ENCODE data around the gene BBS4.

Gene BBS4

DNA sequence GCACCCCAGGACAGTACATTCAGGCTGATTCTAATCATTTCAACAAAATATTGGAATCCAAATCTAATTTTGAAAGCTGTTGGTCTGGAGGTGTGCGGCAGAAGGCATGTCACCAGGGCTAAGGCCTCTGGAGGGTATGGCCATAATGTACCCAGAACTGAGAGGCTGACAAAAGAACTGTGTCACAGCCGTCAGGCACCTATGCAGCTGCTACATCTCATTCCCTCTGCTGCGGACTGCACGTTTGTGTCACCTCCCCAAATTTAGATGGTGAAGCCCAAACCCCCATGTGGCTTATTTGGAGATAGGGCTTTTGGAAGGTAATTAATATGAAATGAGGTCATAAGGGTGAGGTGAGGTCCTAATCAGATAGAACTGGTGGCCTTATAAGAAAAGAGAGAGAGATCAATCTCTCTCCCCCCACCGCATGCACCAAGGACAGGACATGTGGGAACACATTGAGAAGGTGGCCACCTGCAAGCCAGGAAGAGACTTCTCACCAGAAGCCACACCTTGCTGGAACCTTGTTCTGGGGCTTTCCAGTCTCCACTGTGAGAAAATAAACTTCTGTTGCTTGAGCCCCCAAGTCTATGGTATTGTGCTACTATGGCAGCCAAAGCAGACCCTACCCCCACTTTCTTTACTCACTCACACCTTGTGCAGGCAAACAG lies 74.7 kb downstream of the BBS4 start:
- peaks cover 6% of the 10 kb centered on the region for H3K4me1 Mint-ChIP-seq
- DNase-seq (ENCODE audit: low spot score in 2 of 2) (no peak), ATAC-seq (ENCODE audit: low read depth) (no peak)
- H3K36me3 Mint-ChIP-seq, result peaks cover 34% of the 10 kb centered on the region
- no peaks in the 10 kb centered on the region for H3K27me3 Mint-ChIP-seq
- H3K9me3 Mint-ChIP-seq, result no peaks in the 10 kb centered on the region
- no peak overlapping the region for H3K27ac Mint-ChIP-seq
- no peak overlapping the region for H3K4me3 Mint-ChIP-seq

DNA sequence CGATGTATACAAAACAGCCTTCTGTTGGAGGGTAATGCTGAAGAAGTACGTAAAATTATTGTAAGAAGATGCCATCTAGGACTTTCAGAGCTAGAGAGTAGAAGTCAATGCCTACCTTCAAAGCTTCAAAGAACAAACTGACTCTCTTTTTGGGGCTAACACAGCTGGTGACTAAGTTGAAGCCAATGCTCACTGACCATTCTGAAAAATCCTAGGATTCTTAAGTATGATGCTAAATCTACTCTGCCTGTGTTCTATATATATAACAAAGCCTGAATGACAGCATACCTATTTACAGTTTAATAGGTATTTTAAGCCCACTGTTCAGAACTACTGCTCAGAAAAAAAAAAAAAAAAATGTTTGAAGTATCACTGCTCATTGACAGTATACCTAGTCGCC lies 78.6 kb downstream of the BBS4 start:
- no peaks in the 10 kb centered on the region for H3K27me3 Mint-ChIP-seq
- H3K4me1 Mint-ChIP-seq, result no peaks in the 10 kb centered on the region
- H3K27ac Mint-ChIP-seq, result peak overlapping the region; percentile 12
- DNase-seq (ENCODE audit: low spot score in 2 of 2) (no peak), ATAC-seq (ENCODE audit: low read depth) (no peak)
- peaks cover 44% of the 10 kb centered on the region for H3K36me3 Mint-ChIP-seq
- H3K9me3 Mint-ChIP-seq, result peaks cover 4% of the 10 kb centered on the region
- H3K4me3 Mint-ChIP-seq, result no peak overlapping the region

DNA sequence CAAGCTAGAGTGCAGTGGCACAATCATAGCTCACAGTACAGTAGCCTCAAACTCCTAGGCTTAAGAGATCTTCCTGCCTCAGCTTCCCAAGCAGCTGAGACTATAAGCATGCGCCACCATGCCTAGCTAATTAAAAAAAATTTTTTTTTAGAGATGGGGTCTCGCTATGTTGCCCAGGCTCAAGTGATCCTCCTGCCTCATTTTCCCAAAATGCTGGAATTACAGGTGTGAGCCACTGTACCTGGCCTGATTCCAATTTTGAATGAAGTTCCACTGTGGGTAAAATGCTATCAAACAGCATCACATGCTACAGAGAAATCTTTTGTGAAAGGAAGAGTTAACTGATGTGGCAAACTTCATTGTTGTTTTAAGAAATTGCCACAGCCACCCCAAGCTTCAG lies 80.0 kb downstream of the BBS4 start:
- H3K4me1 Mint-ChIP-seq, result peaks cover 3% of the 10 kb centered on the region
- DNase-seq (ENCODE audit: low spot score in 2 of 2), result no peak
- peaks cover 42% of the 10 kb centered on the region for H3K36me3 Mint-ChIP-seq

GRCh38 chr15:72766780-72767179 lies 80.8 kb downstream of the BBS4 start:
- H3K9me3 Mint-ChIP-seq, result peaks cover 4% of the 10 kb centered on the region
- peaks cover 45% of the 10 kb centered on the region for H3K36me3 Mint-ChIP-seq
- H3K27me3 Mint-ChIP-seq, result no peaks in the 10 kb centered on the region
- H3K27ac Mint-ChIP-seq, result no peak overlapping the region
- no peak overlapping the region for H3K4me3 Mint-ChIP-seq
- H3K4me1 Mint-ChIP-seq, result peaks cover 8% of the 10 kb centered on the region
- ATAC-seq (ENCODE audit: low read depth) (no peak), DNase-seq (ENCODE audit: low spot score in 2 of 2) (no peak)

More for the DNA sequence above, 80.0 kb downstream of the BBS4 start:
- no peak for ATAC-seq (ENCODE audit: low read depth)
- H3K9me3 Mint-ChIP-seq, result peaks cover 4% of the 10 kb centered on the region
- no peak overlapping the region for H3K4me3 Mint-ChIP-seq
- H3K27me3 Mint-ChIP-seq, result no peaks in the 10 kb centered on the region
- no peak overlapping the region for H3K27ac Mint-ChIP-seq

- Mint-ChIP-seq H3K27me3 (no peaks in the 10 kb centered on the region), H3K36me3 (peaks cover 50% of the 10 kb centered on the region), H3K4me3 (no peak overlapping the region), H3K9me3 (peaks cover 4% of the 10 kb centered on the region), H3K27ac (peak overlapping the region; percentile 43), H3K4me1 (peaks cover 25% of the 10 kb centered on the region)
- no peak for ATAC-seq (ENCODE audit: low read depth)
- no peak for DNase-seq (ENCODE audit: low spot score in 2 of 2)
These were observed 84.8 kb downstream of the BBS4 start for GRCh38 chr15:72770673-72771328.

DNA sequence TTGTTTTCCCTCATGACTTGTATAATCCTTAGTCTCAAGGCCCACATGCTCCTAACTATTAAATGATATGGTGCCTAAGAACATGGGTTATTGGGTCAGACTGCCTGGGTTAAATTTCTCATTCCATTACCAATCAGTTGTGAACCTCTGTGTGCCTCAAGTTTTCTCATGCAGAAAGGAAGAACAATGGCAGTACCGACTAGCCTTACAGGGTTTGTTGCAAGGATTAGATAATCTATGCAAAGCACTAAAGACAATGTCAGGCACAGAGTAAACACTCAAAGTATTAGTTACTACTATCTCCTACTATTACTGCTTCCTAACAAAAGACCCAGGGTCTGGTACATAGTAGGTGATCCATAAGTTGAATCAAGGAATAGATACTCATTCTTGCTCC lies 85.3 kb downstream of the BBS4 start:
- H3K36me3 Mint-ChIP-seq, result peaks cover 48% of the 10 kb centered on the region
- peak overlapping the region; percentile 43 for H3K27ac Mint-ChIP-seq
- H3K27me3 Mint-ChIP-seq, result no peaks in the 10 kb centered on the region
- peaks cover 29% of the 10 kb centered on the region for H3K4me1 Mint-ChIP-seq
- ATAC-seq (ENCODE audit: low read depth) (no peak), DNase-seq (ENCODE audit: low spot score in 2 of 2) (no peak)
- H3K9me3 Mint-ChIP-seq, result peaks cover 4% of the 10 kb centered on the region
- H3K4me3 Mint-ChIP-seq, result no peak overlapping the region

DNA sequence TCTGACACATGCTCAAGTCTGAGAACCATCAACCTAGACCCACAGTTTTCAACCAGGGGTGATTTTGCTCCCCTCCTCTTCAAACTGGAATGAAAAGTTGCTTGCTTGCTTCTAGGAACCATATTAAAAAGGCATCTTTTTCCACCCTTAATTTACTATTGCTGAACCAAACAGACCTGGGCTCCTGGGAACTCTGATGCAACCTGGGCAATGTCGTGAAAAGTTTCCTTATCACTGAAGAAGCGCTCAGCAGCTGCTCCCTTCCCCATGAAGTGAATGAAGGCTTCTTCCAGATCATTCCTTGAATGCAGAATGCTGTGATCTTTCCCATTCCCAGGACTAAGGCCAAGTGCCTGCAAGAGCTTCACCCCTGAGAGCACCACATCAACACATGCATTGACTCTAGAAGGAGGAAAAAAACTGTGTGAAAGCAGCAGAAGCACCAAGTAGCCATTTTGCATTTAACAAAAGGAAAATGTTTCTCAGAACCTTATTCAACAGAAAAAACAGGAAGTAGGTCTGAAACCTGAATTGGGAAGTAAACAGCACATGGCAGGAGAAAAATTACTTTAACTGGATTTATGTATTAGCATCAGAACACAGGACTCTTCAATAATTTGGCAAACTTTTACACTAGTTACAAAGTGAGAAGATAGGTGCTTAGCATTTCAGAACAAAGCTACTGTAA lies 88.8 kb downstream of the BBS4 start:
- peaks cover 30% of the 10 kb centered on the region for H3K36me3 Mint-ChIP-seq
- H3K4me3 Mint-ChIP-seq, result peak overlapping the region; percentile 68
- no peak for DNase-seq (ENCODE audit: low spot score in 2 of 2)
- peaks cover 38% of the 10 kb centered on the region for H3K4me1 Mint-ChIP-seq
- no peaks in the 10 kb centered on the region for H3K9me3 Mint-ChIP-seq
- H3K27ac Mint-ChIP-seq, result peak overlapping the region; percentile 75
- peak; percentile 83 for ATAC-seq (ENCODE audit: low read depth)
- H3K27me3 Mint-ChIP-seq, result no peaks in the 10 kb centered on the region

- Mint-ChIP-seq H3K27ac (peak overlapping the region; percentile 26), H3K27me3 (no peaks in the 10 kb centered on the region), H3K36me3 (peaks cover 32% of the 10 kb centered on the region), H3K9me3 (no peaks in the 10 kb centered on the region), H3K4me1 (peaks cover 46% of the 10 kb centered on the region), H3K4me3 (no peak overlapping the region)
- no peak for DNase-seq (ENCODE audit: low spot score in 2 of 2)
- no peak for ATAC-seq (ENCODE audit: low read depth)
These were observed 92.8 kb downstream of the BBS4 start for GRCh38 chr15:72778796-72779195.

- Mint-ChIP-seq H3K4me1 (peaks cover 33% of the 10 kb centered on the region), H3K27me3 (no peaks in the 10 kb centered on the region), H3K9me3 (no peaks in the 10 kb centered on the region), H3K36me3 (peaks cover 26% of the 10 kb centered on the region), H3K27ac (peak overlapping the region; percentile 97), H3K4me3 (peak overlapping the region; percentile 92)
- ATAC-seq (ENCODE audit: low read depth) (no peak), DNase-seq (ENCODE audit: low spot score in 2 of 2) (no peak)
These were observed 95.6 kb downstream of the BBS4 start for GRCh38 chr15:72781631-72782030.

DNA sequence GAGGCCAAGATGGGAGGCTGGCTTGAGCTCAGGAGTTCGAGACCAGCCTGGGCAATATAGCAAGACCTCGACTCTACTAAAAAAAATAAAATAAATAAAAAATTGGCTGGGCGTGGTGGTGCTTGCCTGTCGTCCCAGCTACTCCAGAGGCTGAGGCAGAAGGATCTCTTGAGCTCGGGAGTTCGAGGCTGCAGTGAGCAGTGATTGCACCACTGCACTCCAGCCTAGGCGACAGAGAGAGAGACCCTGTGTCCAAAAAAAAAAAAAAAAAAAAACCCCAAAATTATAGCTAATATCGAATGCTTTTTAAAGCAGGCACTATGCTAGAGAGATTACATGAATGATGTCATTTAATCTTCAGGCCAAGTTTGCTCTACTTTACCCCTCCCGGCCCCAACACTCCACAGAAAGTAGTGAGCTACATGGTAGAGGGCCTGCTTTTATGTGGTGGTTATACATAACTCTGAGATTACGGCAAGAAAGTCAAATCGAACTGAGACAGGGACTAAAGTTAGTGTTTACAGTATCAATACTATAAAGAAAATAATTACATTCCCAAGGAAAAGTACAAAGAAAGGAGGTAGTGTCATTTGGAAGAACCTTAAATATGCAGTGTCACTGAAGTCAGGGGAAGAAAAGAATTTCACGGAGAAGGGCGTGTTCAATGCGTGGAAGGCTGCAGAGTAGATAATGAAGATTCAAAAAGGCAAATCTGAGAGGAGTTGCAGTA lies 96.4 kb downstream of the BBS4 start:
- H3K4me3 Mint-ChIP-seq, result peak overlapping the region; percentile 92
- ATAC-seq (ENCODE audit: low read depth) (no peak), DNase-seq (ENCODE audit: low spot score in 2 of 2) (no peak)
- H3K36me3 Mint-ChIP-seq, result peaks cover 24% of the 10 kb centered on the region
- H3K9me3 Mint-ChIP-seq, result no peaks in the 10 kb centered on the region
- H3K4me1 Mint-ChIP-seq, result peaks cover 33% of the 10 kb centered on the region
- no peaks in the 10 kb centered on the region for H3K27me3 Mint-ChIP-seq
- H3K27ac Mint-ChIP-seq, result peak overlapping the region; percentile 97

DNA sequence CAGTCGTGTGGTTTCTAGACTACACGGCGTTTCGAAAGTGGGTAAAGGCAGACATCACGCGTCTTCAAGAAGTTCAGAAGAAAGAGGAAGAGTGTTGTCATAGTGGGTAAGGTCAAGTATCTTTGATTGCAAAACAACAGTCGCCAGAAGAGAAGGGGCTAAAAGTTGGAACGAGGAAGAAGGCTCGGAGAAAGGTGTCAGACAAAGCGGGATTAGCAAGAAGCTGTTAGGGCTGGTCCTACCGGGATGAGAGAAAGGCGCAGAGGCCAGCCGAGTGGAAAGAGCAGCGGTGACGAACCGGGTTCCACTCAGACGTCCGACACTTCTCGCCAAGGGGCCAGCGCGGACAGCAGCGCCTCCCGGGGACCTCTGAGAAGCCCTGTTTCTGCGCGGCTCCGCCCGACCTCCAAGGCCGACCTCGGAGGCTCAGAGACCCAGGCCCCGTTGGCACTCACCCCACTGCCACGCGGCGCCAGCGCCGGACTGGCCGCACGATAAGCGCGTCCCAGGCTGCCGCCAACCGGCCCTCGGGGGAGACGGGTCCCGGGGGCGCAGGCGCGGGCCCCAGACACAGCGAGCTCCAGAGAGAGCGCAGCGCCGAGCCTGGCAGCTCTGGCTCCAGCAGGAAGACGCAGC lies 97.1 kb downstream of the BBS4 start:
- H3K27me3 Mint-ChIP-seq, result no peaks in the 10 kb centered on the region
- H3K4me3 Mint-ChIP-seq, result peak overlapping the region; percentile 92
- ATAC-seq (ENCODE audit: low read depth) (peak; percentile 62), DNase-seq (ENCODE audit: low spot score in 2 of 2) (peak in 1 of 2 donors; percentile 65)
- peak overlapping the region; percentile 97 for H3K27ac Mint-ChIP-seq
- H3K36me3 Mint-ChIP-seq, result peaks cover 24% of the 10 kb centered on the region
- no peaks in the 10 kb centered on the region for H3K9me3 Mint-ChIP-seq
- H3K4me1 Mint-ChIP-seq, result peaks cover 33% of the 10 kb centered on the region

GRCh38 chr15:72783640-72784455 lies 97.8 kb downstream of the BBS4 start, which contains the start of gene ADPGK:
Gene ADPGK, minus strand, starts transcription at chr15:72783758. Its CDS starts 67 bp downstream, at chr15:72783691.
- peak within 1 kb of the TSS; percentile 97 for H3K27ac Mint-ChIP-seq
- H3K27me3 Mint-ChIP-seq, result no peaks in the 10 kb centered on the region
- ATAC-seq (ENCODE audit: low read depth), result peak; percentile 76
- H3K4me1 Mint-ChIP-seq, result peaks cover 29% of the 10 kb centered on the region
- peak within 1 kb of the TSS; percentile 92 for H3K4me3 Mint-ChIP-seq
- no peaks in the 10 kb centered on the region for H3K9me3 Mint-ChIP-seq
- DNase-seq (ENCODE audit: low spot score in 2 of 2), result peak; percentile 98 to 100
- peaks cover 21% of the 10 kb centered on the region for H3K36me3 Mint-ChIP-seq

DNA sequence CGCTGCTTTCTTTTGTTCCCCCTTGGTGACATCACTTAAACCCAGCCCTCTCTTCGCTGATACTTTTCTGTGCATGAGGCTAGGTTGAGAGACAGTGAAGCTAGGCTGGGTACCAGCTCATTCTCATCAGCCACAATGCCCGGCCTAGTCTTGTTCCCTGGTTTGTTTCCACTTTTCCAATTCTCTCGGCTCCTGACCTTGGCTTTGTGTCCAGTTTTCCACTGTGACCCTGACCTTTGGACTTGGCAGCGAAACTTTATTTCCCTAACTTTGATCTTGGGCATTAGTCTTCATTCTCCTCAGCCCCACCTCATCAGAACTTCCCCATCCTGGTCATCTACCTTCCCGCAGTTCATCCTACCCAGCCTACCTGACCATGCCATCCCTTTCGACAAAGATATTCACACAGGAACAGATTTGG lies 98.5 kb downstream of the BBS4 start:
- DNase-seq (ENCODE audit: low spot score in 2 of 2), result no peak
- H3K4me1 Mint-ChIP-seq, result peaks cover 27% of the 10 kb centered on the region
- peak overlapping the region; percentile 97 for H3K27ac Mint-ChIP-seq
- H3K27me3 Mint-ChIP-seq, result no peaks in the 10 kb centered on the region
- H3K36me3 Mint-ChIP-seq, result peaks cover 19% of the 10 kb centered on the region
- ATAC-seq (ENCODE audit: low read depth), result peak; percentile 5
- peak overlapping the region; percentile 90 for H3K4me3 Mint-ChIP-seq
- no peaks in the 10 kb centered on the region for H3K9me3 Mint-ChIP-seq
